Sciatic nerve (tissue), 2 donors: Measurements from ENCODE around the gene TCHP. TPM values are rescaled to one million over a fixed set of nuclear protein-coding genes. Genes with fewer than 3 reads are reported as not detected.
A peak's percentile ranks its signal among the peaks of the same experiment; 100 is the strongest.
"Not testable (repeated sequence)": the region's sequence is repeated elsewhere in the genome, so short reads cannot be mapped to it uniquely, and the experiment has no call there.

Experiments used
- ATAC-seq: fragments of 200-7000 bp; cut with Tn5 transposase; one replicate; pipeline ENCODE4 v1.9.1; 2020; ENCODE audit warnings: mild to moderate bottlenecking, moderate library complexity
- DNase-seq: peaks from one replicate; pipeline ENCODE4 v3.0.0-alpha.2; 2020; ENCODE audit warnings: low spot score
- intact Hi-C: fragments of 100-400 bp; cut with DNase I; formaldehyde crosslinking; loops from one replicate; pipeline ENCODE4 v1.14.2; 2022
- total RNA-seq: library from RNA; stranded (reverse); fragmentation: NEBNext Ultra II Directional; extraction: Animal tissue kit (Norgen Biotek cat#: 25700); gene quantifications from one replicate; pipeline ENCODE4 v1.2.1, GENCODE V29; 2021
- donor health status: DM: no; HTN: no; CAD: no.
- donor health status: DM: no; HTN: no; CAD: no.

TCHP gene
- total RNA-seq, 1 donor from 2014 or later = 26.7 TPM

- no peak for ATAC-seq
- no peak for DNase-seq
- intact Hi-C loops = no loop called here
Observed at GRCh38 chr12:109878247-109878625, 21.8 kb upstream of the TCHP start.

- intact Hi-C loops = no loop called here
- ATAC-seq = no peak
- no peak for DNase-seq
Observed at GRCh38 chr12:109878749-109879148, 21.3 kb upstream of the TCHP start.

GRCh38 chr12:109879351-109880042, 20.6 kb upstream of the TCHP start:
- DNase-seq (no peak), ATAC-seq (peak; percentile 36)
- intact Hi-C loops = loop anchor here (5.0 kb wide), 1 partner anchor 72 kb away; no protein-coding TSS in a partner anchor

- intact Hi-C loops = loop anchor here (5.0 kb wide), 1 partner anchor 73 kb away; no protein-coding TSS in a partner anchor
- DNase-seq (peak; percentile 89), ATAC-seq (peak; percentile 93)
Observed at GRCh38 chr12:109880043-109880931, 19.8 kb upstream of the TCHP start, which contains the start of gene GLTP. Gene GLTP, minus strand, starts transcription at chr12:109880541. Its CDS starts 167 bp downstream, at chr12:109880374.

- intact Hi-C loops = loop anchor here (5.0 kb wide), 1 partner anchor 74 kb away; no protein-coding TSS in a partner anchor
- no peak for ATAC-seq
Observed at GRCh38 chr12:109880938-109881337, 19.1 kb upstream of the TCHP start.

GRCh38 chr12:109881752-109882151, 18.3 kb upstream of the TCHP start:
- intact Hi-C loops = loop anchor here (5.0 kb wide), 1 partner anchor 74 kb away; no protein-coding TSS in a partner anchor
- no peak for DNase-seq

More at GRCh38 chr12:109880938-109881337, 19.1 kb upstream of the TCHP start:
- DNase-seq = no peak

GRCh38 chr12:109883461-109883860, 16.6 kb upstream of the TCHP start:
- intact Hi-C loops = loop anchor here (5.0 kb wide), 1 partner anchor 76 kb away; no protein-coding TSS in a partner anchor
- no peak for ATAC-seq
- no peak for DNase-seq

More at GRCh38 chr12:109881752-109882151, 18.3 kb upstream of the TCHP start:
- ATAC-seq = no peak

- no peak for DNase-seq
- ATAC-seq = no peak
- intact Hi-C loops = no loop called here
Observed at GRCh38 chr12:109885616-109886015, 14.5 kb upstream of the TCHP start.

GRCh38 chr12:109888179-109889020, 11.7 kb upstream of the TCHP start:
- no peak for DNase-seq
- ATAC-seq = peak; percentile 44
- intact Hi-C loops = no loop called here

GRCh38 chr12:109890620-109891170, 9.4 kb upstream of the TCHP start:
- intact Hi-C loops = no loop called here
- no peak for ATAC-seq
- DNase-seq = no peak

- intact Hi-C loops, ATAC-seq, DNase-seq: not testable (repeated sequence)
Observed at GRCh38 chr12:109891731-109892130, 8.3 kb upstream of the TCHP start.

- DNase-seq (no peak), ATAC-seq (no peak)
- intact Hi-C loops = no loop called here
Observed at GRCh38 chr12:109892165-109892715, 7.8 kb upstream of the TCHP start.

GRCh38 chr12:109892748-109893147, 7.3 kb upstream of the TCHP start:
- intact Hi-C loops = no loop called here
- DNase-seq (no peak), ATAC-seq (no peak)

- intact Hi-C loops = no loop called here
- ATAC-seq (no peak), DNase-seq (no peak)
Observed at GRCh38 chr12:109893261-109893995, 6.6 kb upstream of the TCHP start.

GRCh38 chr12:109894939-109895338, 5.1 kb upstream of the TCHP start:
- ATAC-seq (no peak), DNase-seq (no peak)
- intact Hi-C loops = no loop called here

- ATAC-seq = no peak
- DNase-seq = no peak
- intact Hi-C loops = no loop called here
Observed at GRCh38 chr12:109896188-109896587, 3.9 kb upstream of the TCHP start.

- intact Hi-C loops = no loop called here
- ATAC-seq (no peak), DNase-seq (no peak)
Observed at GRCh38 chr12:109897029-109897428, 3.0 kb upstream of the TCHP start.

GRCh38 chr12:109899345-109899744, 729 bp upstream of the TCHP start:
- peak; percentile 6 for ATAC-seq
- intact Hi-C loops, DNase-seq: not testable (repeated sequence)
